Neural progenitor cell (in vitro differentiated cells): ENCODE data around the gene SLC44A5. TPM values are rescaled to one million over a fixed set of nuclear protein-coding genes. Genes with fewer than 3 reads are reported as not detected.

ENCODE experiments used
- DNase-seq: peaks from one replicate; pipeline ENCODE4 v3.0.0-alpha.2; 2016; ENCODE audit warnings: low spot score
- H2AFZ ChIP-seq: fragments of 200-600 bp; sonication (generic); replicated peaks from 2 replicates; pipeline ENCODE4 v1.6.1; 2016; ENCODE audit warnings: antibody characterized with exemption
- H3F3A ChIP-seq: fragments of 200-600 bp; sonication (generic); 2 replicates; pipeline ENCODE4 v1.6.1; 2016; ENCODE audit warnings: antibody characterized with exemption, low read depth
- H3K27ac ChIP-seq: fragments of 200-600 bp; sonication (generic); 2 replicates; pipeline ENCODE4 v1.5.1; 2016; ENCODE audit warnings: mild to moderate bottlenecking
- H3K27me3 ChIP-seq: fragments of 200-600 bp; sonication (generic); 2 replicates; pipeline ENCODE4 v1.6.1; 2016; ENCODE audit warnings: mild to moderate bottlenecking, moderate library complexity
- H3K36me3 ChIP-seq: fragments of 200-600 bp; sonication (generic); 2 replicates; pipeline ENCODE4 v1.5.1; 2016
- H3K4me1 ChIP-seq: fragments of 200-600 bp; sonication (generic); 2 replicates; pipeline ENCODE4 v1.6.1; 2016; ENCODE audit warnings: mixed run types
- H3K4me2 ChIP-seq: fragments of 200-600 bp; sonication (generic); 2 replicates; pipeline ENCODE4 v1.6.1; 2016
- H3K4me3 ChIP-seq: fragments of 200-600 bp; sonication (generic); 2 replicates; pipeline ENCODE4 v1.5.1; 2016
- H3K79me2 ChIP-seq: fragments of 200-600 bp; sonication (generic); 2 replicates; pipeline ENCODE4 v1.6.1; 2016; ENCODE audit warnings: low read depth
- H3K9ac ChIP-seq: fragments of 200-600 bp; sonication (generic); 2 replicates; pipeline ENCODE4 v1.6.1; 2016
- H3K9me3 ChIP-seq: fragments of 200-600 bp; sonication (generic); 2 replicates; pipeline ENCODE4 v1.5.1; 2016; ENCODE audit warnings: low read depth
- H4K20me1 ChIP-seq: fragments of 200-600 bp; sonication (generic); 2 replicates; pipeline ENCODE4 v1.6.1; 2016; ENCODE audit warnings: low read depth
- H3K27ac Mint-ChIP-seq: 3 replicates; pipeline ENCODE4 v1.8.0; 2021; ENCODE audit warnings: mixed read lengths
- H3K27me3 Mint-ChIP-seq: 2 replicates; pipeline ENCODE4 v1.8.0; 2022; ENCODE audit warnings: low read depth, mild to moderate bottlenecking, inconsistent platforms, moderate library complexity, mixed read lengths; ENCODE audit not compliant: insufficient read depth
- H3K36me3 Mint-ChIP-seq: 3 replicates; pipeline ENCODE4 v1.8.0; 2021; ENCODE audit warnings: mixed read lengths
- H3K4me1 Mint-ChIP-seq: 3 replicates; pipeline ENCODE4 v1.8.0; 2021; ENCODE audit warnings: mixed read lengths
- H3K4me3 Mint-ChIP-seq: 3 replicates; pipeline ENCODE4 v1.8.0; 2021; ENCODE audit warnings: mild to moderate bottlenecking, moderate library complexity, mixed read lengths
- H3K9me3 Mint-ChIP-seq: 3 replicates; pipeline ENCODE4 v1.8.0; 2020; ENCODE audit warnings: mixed read lengths
- EZH2 ChIP-seq: fragments of 200-600 bp; sonication (generic); IDR thresholded peaks from 2 replicates; pipeline ENCODE4 v1.6.1; 2017; ENCODE audit warnings: antibody characterized with exemption, mild to moderate bottlenecking, moderate library complexity
- EZH2phosphoT487 ChIP-seq: fragments of 200-600 bp; sonication (generic); IDR thresholded peaks from 2 replicates; pipeline ENCODE4 v1.6.1; 2017; ENCODE audit warnings: antibody characterized with exemption
- total RNA-seq: library from RNA; depleted of rRNA; stranded (reverse); fragments of >200 nt; gene quantifications from 2 replicates; pipeline ENCODE4 v1.2.3, GENCODE V29; 2015; ENCODE audit warnings: low replicate concordance
- TF ChIP-seq, protein P1 (sequence below): fragments of 200-600 bp; sonication (generic); IDR thresholded peaks from 2 replicates; pipeline ENCODE4 v1.5.1; 2017; ENCODE audit warnings: antibody characterized with exemption, mild to moderate bottlenecking

The SLC44A5 gene
- total RNA-seq, 1 donor from 2014 or later: 25.3 TPM

DNA sequence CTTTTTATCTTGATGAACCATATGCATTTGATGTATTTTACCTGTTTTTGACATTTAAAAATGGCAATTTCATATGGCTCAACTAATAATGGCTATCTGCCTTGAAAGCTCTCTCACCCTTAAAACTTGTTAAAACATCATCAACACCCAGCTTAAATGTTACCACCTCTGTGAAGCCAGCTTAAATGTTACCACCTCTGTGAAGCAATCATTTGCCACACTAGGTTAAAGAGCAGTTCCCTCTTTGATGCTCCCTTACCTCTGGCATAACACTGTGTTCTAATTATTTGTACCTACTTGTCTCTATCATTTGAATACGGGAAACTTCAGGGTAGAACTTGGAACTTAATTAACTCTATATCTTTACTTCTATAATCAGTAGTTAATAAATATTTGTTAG lies 294.7 kb downstream of the SLC44A5 start:
- H3K27me3 ChIP-seq: no peaks in the 10 kb centered on the region
- H3K27ac Mint-ChIP-seq: no peak overlapping the region
- H3K9ac ChIP-seq: no peak overlapping the region
- no peak for DNase-seq
- no peaks in the 10 kb centered on the region for H3F3A ChIP-seq
- H3K27me3 Mint-ChIP-seq: no peaks in the 10 kb centered on the region
- H3K4me3 ChIP-seq: no peak overlapping the region
- H3K36me3 Mint-ChIP-seq: no peaks in the 10 kb centered on the region
- no peaks in the 10 kb centered on the region for H3K4me1 ChIP-seq
- H2AFZ ChIP-seq: no peak overlapping the region
- H4K20me1 ChIP-seq: no peaks in the 10 kb centered on the region
- H3K9me3 Mint-ChIP-seq: peaks cover under 1% of the 10 kb centered on the region
- H3K27ac ChIP-seq: no peak overlapping the region
- TF ChIP-seq EZH2phosphoT487 (no peak), EZH2 (no peak)
- TF ChIP-seq, protein P1, sequence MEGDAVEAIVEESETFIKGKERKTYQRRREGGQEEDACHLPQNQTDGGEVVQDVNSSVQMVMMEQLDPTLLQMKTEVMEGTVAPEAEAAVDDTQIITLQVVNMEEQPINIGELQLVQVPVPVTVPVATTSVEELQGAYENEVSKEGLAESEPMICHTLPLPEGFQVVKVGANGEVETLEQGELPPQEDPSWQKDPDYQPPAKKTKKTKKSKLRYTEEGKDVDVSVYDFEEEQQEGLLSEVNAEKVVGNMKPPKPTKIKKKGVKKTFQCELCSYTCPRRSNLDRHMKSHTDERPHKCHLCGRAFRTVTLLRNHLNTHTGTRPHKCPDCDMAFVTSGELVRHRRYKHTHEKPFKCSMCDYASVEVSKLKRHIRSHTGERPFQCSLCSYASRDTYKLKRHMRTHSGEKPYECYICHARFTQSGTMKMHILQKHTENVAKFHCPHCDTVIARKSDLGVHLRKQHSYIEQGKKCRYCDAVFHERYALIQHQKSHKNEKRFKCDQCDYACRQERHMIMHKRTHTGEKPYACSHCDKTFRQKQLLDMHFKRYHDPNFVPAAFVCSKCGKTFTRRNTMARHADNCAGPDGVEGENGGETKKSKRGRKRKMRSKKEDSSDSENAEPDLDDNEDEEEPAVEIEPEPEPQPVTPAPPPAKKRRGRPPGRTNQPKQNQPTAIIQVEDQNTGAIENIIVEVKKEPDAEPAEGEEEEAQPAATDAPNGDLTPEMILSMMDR: no peak
- H3K79me2 ChIP-seq: no peaks in the 10 kb centered on the region
- no peaks in the 10 kb centered on the region for H3K9me3 ChIP-seq
- no peaks in the 10 kb centered on the region for H3K36me3 ChIP-seq
- H3K4me2 ChIP-seq: no peak overlapping the region
- H3K4me1 Mint-ChIP-seq: no peaks in the 10 kb centered on the region
- H3K4me3 Mint-ChIP-seq: no peak overlapping the region

DNA sequence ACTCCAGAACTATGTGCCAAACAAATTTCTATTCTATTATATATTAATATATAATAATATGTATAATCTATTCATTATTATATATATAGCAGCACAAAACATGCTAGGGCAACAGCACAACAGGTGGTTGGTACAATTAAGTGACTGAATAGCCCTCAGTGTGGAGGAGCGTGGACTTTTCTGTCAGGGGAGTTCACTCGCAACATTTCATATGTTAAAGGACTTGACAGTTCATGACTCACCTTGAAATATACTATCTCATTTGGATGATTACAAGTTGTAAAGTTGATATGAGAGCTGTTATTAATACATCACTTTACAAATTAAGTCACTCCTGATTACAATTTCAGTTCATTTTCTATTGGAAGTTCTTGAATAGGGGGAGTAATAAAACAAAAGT lies 298.3 kb downstream of the SLC44A5 start:
- Mint-ChIP-seq H3K4me3 (no peak overlapping the region), H3K4me1 (peaks cover 5% of the 10 kb centered on the region), H3K27ac (no peak overlapping the region), H3K27me3 (no peaks in the 10 kb centered on the region), H3K36me3 (no peaks in the 10 kb centered on the region), H3K9me3 (no peaks in the 10 kb centered on the region)
- H3K9ac ChIP-seq: no peak overlapping the region
- no peaks in the 10 kb centered on the region for H3K36me3 ChIP-seq
- H3K9me3 ChIP-seq: no peaks in the 10 kb centered on the region
- TF ChIP-seq EZH2phosphoT487 (no peak), EZH2 (no peak)
- TF ChIP-seq, protein P1: no peak
- no peak overlapping the region for H3K27ac ChIP-seq
- no peak overlapping the region for H3K4me3 ChIP-seq
- no peak overlapping the region for H2AFZ ChIP-seq
- no peak for DNase-seq
- H3K79me2 ChIP-seq: no peaks in the 10 kb centered on the region
- no peaks in the 10 kb centered on the region for H4K20me1 ChIP-seq
- H3K4me2 ChIP-seq: no peak overlapping the region
- H3K27me3 ChIP-seq: no peaks in the 10 kb centered on the region
- peaks cover 4% of the 10 kb centered on the region for H3K4me1 ChIP-seq
- H3F3A ChIP-seq: no peaks in the 10 kb centered on the region

DNA sequence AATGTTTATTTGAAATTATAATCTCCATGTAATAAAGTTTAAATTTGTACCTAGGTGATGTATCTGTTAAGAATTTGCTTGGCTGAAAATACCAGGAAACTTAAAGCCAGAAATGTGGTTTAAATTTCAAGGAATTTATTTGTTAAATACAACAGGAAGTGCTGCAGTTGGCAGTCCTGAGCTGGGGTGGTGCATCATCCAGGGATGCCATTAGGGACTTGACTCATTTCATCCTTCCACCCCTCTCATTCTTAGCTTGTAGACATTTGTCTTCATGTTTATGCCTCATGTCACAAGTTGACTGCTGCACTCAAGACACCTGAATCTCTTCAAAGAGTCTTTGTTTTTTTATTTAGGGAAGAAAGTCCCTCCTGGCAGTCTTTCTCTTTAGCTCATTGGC lies 300.8 kb downstream of the SLC44A5 start:
- H2AFZ ChIP-seq: no peak overlapping the region
- H3K4me3 ChIP-seq: no peak overlapping the region
- Mint-ChIP-seq H3K27ac (no peak overlapping the region), H3K9me3 (no peaks in the 10 kb centered on the region), H3K4me3 (no peak overlapping the region), H3K27me3 (no peaks in the 10 kb centered on the region), H3K4me1 (peaks cover 20% of the 10 kb centered on the region), H3K36me3 (no peaks in the 10 kb centered on the region)
- no peaks in the 10 kb centered on the region for H3K79me2 ChIP-seq
- no peak overlapping the region for H3K4me2 ChIP-seq
- H3K27me3 ChIP-seq: no peaks in the 10 kb centered on the region
- H3K36me3 ChIP-seq: no peaks in the 10 kb centered on the region
- TF ChIP-seq EZH2 (no peak), EZH2phosphoT487 (no peak)
- TF ChIP-seq, protein P1: no peak
- H3K4me1 ChIP-seq: peaks cover 9% of the 10 kb centered on the region
- no peak overlapping the region for H3K9ac ChIP-seq
- H3K27ac ChIP-seq: no peak overlapping the region
- H3F3A ChIP-seq: no peaks in the 10 kb centered on the region
- no peaks in the 10 kb centered on the region for H3K9me3 ChIP-seq
- H4K20me1 ChIP-seq: no peaks in the 10 kb centered on the region
- no peak for DNase-seq

DNA sequence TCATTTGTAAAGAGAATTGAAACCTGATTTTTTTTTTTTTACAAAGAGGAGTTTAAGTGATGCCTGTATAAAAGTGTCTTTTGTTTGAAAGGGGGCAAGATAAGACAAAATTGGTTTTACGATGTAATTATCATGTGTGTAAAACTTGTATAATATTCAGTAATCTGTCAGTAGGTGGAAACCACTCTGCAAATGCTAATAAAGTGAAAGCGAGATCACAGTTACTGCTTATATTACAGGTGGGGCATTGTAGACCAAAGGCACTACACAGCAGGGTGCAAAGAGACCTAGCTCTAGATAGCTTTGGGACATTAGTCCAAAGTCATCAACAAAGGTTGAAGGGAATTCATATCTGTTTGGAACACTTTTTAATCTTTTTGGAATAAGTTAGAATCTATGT lies 302.5 kb downstream of the SLC44A5 start:
- Histone ChIP-seq H3K4me2 (no peak overlapping the region), H2AFZ (no peak overlapping the region), H3F3A (no peaks in the 10 kb centered on the region), H3K27me3 (no peaks in the 10 kb centered on the region), H3K9ac (no peak overlapping the region), H4K20me1 (no peaks in the 10 kb centered on the region), H3K27ac (no peak overlapping the region), H3K4me3 (no peak overlapping the region), H3K79me2 (no peaks in the 10 kb centered on the region), H3K36me3 (no peaks in the 10 kb centered on the region), H3K4me1 (peaks cover 9% of the 10 kb centered on the region), H3K9me3 (no peaks in the 10 kb centered on the region)
- TF ChIP-seq EZH2 (no peak), EZH2phosphoT487 (no peak)
- TF ChIP-seq, protein P1: no peak
- Mint-ChIP-seq H3K27me3 (no peaks in the 10 kb centered on the region), H3K4me3 (no peak overlapping the region), H3K36me3 (no peaks in the 10 kb centered on the region), H3K4me1 (peaks cover 26% of the 10 kb centered on the region), H3K9me3 (no peaks in the 10 kb centered on the region), H3K27ac (no peak overlapping the region)
- no peak for DNase-seq
